GM12878 (cell line): Measurements from ENCODE around the gene LRRC8A. TPM values are rescaled to one million over a fixed set of nuclear protein-coding genes. Genes with fewer than 3 reads are reported as not detected.

Source experiments
- ATAC-seq: fragments of 200-7000 bp; cut with Tn5 transposase; 3 replicates; pipeline ENCODE4 v1.9.1; 2020; ENCODE audit warnings: mild to moderate bottlenecking, moderate library complexity
- BruUV-seq: library from RNA; stranded (reverse); fragments of 400-500 nt; replicated peaks from 2 replicates; lab custom pipeline; 2021; lab: Mats Ljungman, UMichigan
- CTCF ChIA-PET: fragments of 300-600 bp; sonication (Branson Sonifier 250); formaldehyde crosslinking; extraction: SDS; loops from one replicate; lab custom pipeline; 2021; ENCODE audit warnings: inconsistent platforms; lab: Yijun Ruan, JAX
- POLR2A ChIA-PET: fragments of 350-600 bp; formaldehyde crosslinking; extraction: SDS; loops from one replicate; lab custom pipeline; 2021; ENCODE audit warnings: inconsistent platforms; lab: Charles Lee
- RAD21 ChIA-PET: fragments of 300-600 bp; sonication (Branson Sonifier 250); formaldehyde crosslinking; loops from one replicate; lab custom pipeline; 2023; ENCODE audit warnings: antibody characterized with exemption; ENCODE audit not compliant: unreplicated experiment; lab: Charles Lee
- SMC1A ChIA-PET: fragments of 300-600 bp; sonication (Branson Sonifier 250); formaldehyde crosslinking; loops from one replicate; lab custom pipeline; 2023; ENCODE audit not compliant: unreplicated experiment, uncharacterized antibody; lab: Charles Lee
- DNase-seq: peaks from one replicate; pipeline ENCODE4 v3.0.0-alpha.2; 2011; ENCODE audit warnings: low read depth, low spot score
- FAIRE-seq: peaks from 3 replicates; lab custom pipeline; 2011; peaks lifted over from hg19 to GRCh38; lab: Jason Lieb, UNC
- H2AFZ ChIP-seq: 2 replicates; pipeline ENCODE4 v1.6.0; 2011; ENCODE audit warnings: low read depth, low read length, control low read depth; ENCODE audit not compliant: control insufficient read depth
- H3K27ac ChIP-seq: 2 replicates; pipeline ENCODE4 v1.5.1; 2011; ENCODE audit warnings: control low read depth; ENCODE audit not compliant: control insufficient read depth, insufficient read depth
- H3K27me3 ChIP-seq, 2 experiments: replicated peaks in 1 of 2; 2 replicates each; pipeline versions ENCODE4 v1.6.0 to v1.6.1; 2011; ENCODE audit warnings: low read length in 1 of 2; ENCODE audit not compliant: control insufficient read depth in 2 of 2, insufficient read depth in 2 of 2
- H3K36me3 ChIP-seq, 2 experiments: 2 replicates each; pipeline ENCODE4 v1.5.1; 2011; ENCODE audit warnings: low read length in 1 of 2; ENCODE audit not compliant: control insufficient read depth in 2 of 2, insufficient read depth in 2 of 2
- H3K4me1 ChIP-seq: 2 replicates; pipeline ENCODE4 v1.6.1; 2011; ENCODE audit warnings: mild to moderate bottlenecking, low read length, moderate library complexity, mixed read lengths; ENCODE audit not compliant: control insufficient read depth, insufficient read depth
- H3K4me2 ChIP-seq: 2 replicates; pipeline ENCODE4 v1.6.0; 2011; ENCODE audit warnings: control low read depth; ENCODE audit not compliant: control insufficient read depth, insufficient read depth
- H3K4me3 ChIP-seq: fragments of 200-600 bp; sonication (generic); 2 replicates; pipeline ENCODE4 v1.5.1; 2016
- H3K79me2 ChIP-seq: 2 replicates; pipeline ENCODE4 v1.6.0; 2011; ENCODE audit warnings: low read length; ENCODE audit not compliant: control insufficient read depth, insufficient read depth
- H3K9ac ChIP-seq: 2 replicates; pipeline ENCODE4 v1.8.0; 2011; ENCODE audit warnings: low read length, control low read depth, mixed read lengths; ENCODE audit not compliant: control insufficient read depth, insufficient read depth
- H3K9me3 ChIP-seq: replicated peaks from 3 replicates; pipeline ENCODE4 v1.5.1; 2011; ENCODE audit warnings: mild to moderate bottlenecking, low read length; ENCODE audit not compliant: control insufficient read depth, insufficient read depth
- H4K20me1 ChIP-seq: 2 replicates; pipeline ENCODE4 v1.6.0; 2011; ENCODE audit not compliant: control insufficient read depth, insufficient read depth
- BRCA1 ChIP-seq: IDR thresholded peaks from 2 replicates; pipeline ENCODE4 v1.6.1; 2011; ENCODE audit warnings: low read depth, low read length, improper control_type of control experiment
- MTA3 ChIP-seq: IDR thresholded peaks from 2 replicates; pipeline ENCODE4 v1.6.1; 2012; ENCODE audit warnings: low read length, inconsistent platforms, borderline replicate concordance
- RAD51 ChIP-seq: fragments of 450-650 bp; IDR thresholded peaks from 2 replicates; pipeline ENCODE4 v1.6.1; 2016; ENCODE audit warnings: moderate library complexity, mild to moderate bottlenecking, inconsistent platforms
- SUPT20H ChIP-seq: IDR thresholded peaks from 2 replicates; pipeline ENCODE4 v1.6.1; 2011; ENCODE audit warnings: low read depth, mild to moderate bottlenecking, low read length, moderate library complexity, borderline replicate concordance; ENCODE audit not compliant: control insufficient read depth
- WGBS: methylation state at CpG from one replicate; pipeline ENCODE4 v1.1.6; 2016; ENCODE audit warnings: low lambda C conversion rate; ENCODE audit not compliant: insufficient replicate concordance, insufficient coverage; ENCODE audit errors: missing lambda C conversion rate; 5-methylcytosine and 5-hydroxymethylcytosine counted together
- in situ Hi-C: fragments of 300-500 bp; cut with MboI; formaldehyde crosslinking; loops from 9 replicates; pipeline ENCODE4 v1.14.3; 2018; ENCODE audit warnings: mixed read lengths
- intact Hi-C: fragments of 100-400 bp; cut with micrococcal nuclease; formaldehyde crosslinking; loops from one replicate; pipeline ENCODE4 v1.14.2; 2022; ENCODE audit not compliant: unreplicated experiment
- polyA plus RNA-seq, 11 experiments: library from polyadenylated mRNA; depleted of rRNA in 4 of 11; unstranded in 6 of 11; stranded (reverse) in 5 of 11; fragments of >200 nt; fragmentation: Nextera tagmentation in 4 of 11; fragmentation: Illumina TruSeq in 1 of 11; extraction: Ambion mirVana in 4 of 11; extraction: Trizol in 1 of 11; gene quantifications; 1 replicate in 1 of 11; 2 replicates in 10 of 11; pipeline versions ENCODE4 v1.2.1 to v1.2.3, GENCODE V29; 2011 to 2016; ENCODE audit warnings: inconsistent platforms in 2 of 11, missing spikeins in 2 of 11, low read depth in 1 of 11
- total RNA-seq, 4 experiments: library from RNA; depleted of rRNA in 3 of 4; stranded (reverse); fragments of >200 nt in 3 of 4; fragmentation: Illumina TruSeq in 1 of 4; extraction: Trizol in 1 of 4; gene quantifications; 2 replicates each; pipeline versions ENCODE4 v1.2.1 to v1.2.3, GENCODE V29; 2013 to 2021
- TF ChIP-seq, protein P1 (sequence below): fragments of 450-650 bp; formaldehyde crosslinking; IDR thresholded peaks from 2 replicates; pipeline ENCODE4 v1.4.0; 2020; ENCODE audit warnings: mild to moderate bottlenecking, moderate library complexity
- TF ChIP-seq, protein P2 (sequence below): fragments of 450-650 bp; IDR thresholded peaks from 2 replicates; pipeline ENCODE4 v1.6.1; 2017; ENCODE audit warnings: low read depth, mild to moderate bottlenecking, moderate library complexity
- TF ChIP-seq, protein P3 (sequence below): fragments of 450-650 bp; IDR thresholded peaks from 2 replicates; pipeline ENCODE4 v1.6.1; 2016; ENCODE audit warnings: mild to moderate bottlenecking
- TF ChIP-seq, protein P4 (sequence below): IDR thresholded peaks from 2 replicates; pipeline ENCODE4 v1.6.1; 2012; ENCODE audit warnings: low read depth, low read length, improper control_type of control experiment
- TF ChIP-seq, protein P5 (sequence below): fragments of 450-650 bp; IDR thresholded peaks from 2 replicates; pipeline ENCODE4 v1.6.1; 2016; ENCODE audit warnings: mild to moderate bottlenecking

Gene LRRC8A
- total and polyA plus RNA-seq, 10 of the 15 experiments (the other 5 are each of a cell fraction or from before 2014, with no cell fraction given), result 1.6 to 15.9 (median 9.7) TPM

DNA sequence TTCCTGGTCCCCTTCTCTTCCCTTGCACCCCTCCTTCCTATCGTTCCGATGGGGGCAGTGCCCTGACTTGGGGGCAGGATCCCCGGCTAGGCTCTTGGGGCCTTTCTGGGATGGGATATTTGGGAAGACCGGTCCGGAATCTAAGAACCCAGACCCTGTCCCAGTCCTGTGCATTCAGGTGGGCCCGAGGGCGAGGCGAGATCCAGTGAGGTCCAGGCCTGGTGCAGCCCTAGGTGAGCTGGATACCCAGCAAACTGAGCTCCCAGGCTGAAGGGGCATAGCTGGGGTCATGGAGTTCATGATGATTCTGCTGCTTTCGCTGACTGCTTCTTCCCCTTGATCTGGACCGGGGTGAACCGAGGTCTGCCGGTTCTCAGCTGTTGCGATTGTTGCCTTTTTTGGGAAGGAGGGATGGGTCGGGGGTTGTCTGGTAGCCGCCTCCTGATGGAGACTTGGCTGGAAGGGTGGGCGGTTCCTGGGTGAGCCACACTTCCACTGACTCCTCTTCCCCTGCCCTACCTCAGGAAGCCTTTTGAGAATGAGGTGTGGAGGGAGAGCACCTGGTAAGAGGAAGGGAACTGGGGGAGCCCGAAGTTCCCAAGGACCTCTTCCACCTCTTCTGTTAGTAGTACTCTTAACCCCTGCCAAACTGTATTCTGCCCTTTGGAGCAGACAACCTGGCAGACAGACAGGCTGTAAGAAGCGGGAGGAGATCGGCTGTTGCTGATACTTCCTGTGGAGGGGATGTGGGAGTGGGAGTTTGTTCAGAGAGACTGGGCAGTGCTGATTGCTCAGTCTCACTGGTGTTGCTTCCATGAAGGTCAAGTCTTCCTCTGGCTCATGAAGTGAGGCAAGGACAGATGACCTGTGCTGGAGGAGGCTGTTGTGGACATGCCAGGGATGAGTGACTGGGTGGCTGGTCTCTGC lies 1.0 kb downstream of the LRRC8A start:
- Histone ChIP-seq H3K27me3 (no peaks in the 10 kb centered on the region), H3K27ac (peak overlapping the region; percentile 86), H3K4me3 (peak overlapping the region; percentile 100), H3K4me1 (no peaks in the 10 kb centered on the region), H2AFZ (peak overlapping the region; percentile 82), H4K20me1 (no peaks in the 10 kb centered on the region), H3K79me2 (peaks cover 44% of the 10 kb centered on the region), H3K9me3 (no peaks in the 10 kb centered on the region), H3K9ac (peak overlapping the region; percentile 98), H3K4me2 (peak overlapping the region; percentile 81), H3K36me3 (peaks cover 0 to 6% of the 10 kb centered on the region in 2 experiments; a peak in 3 of 4 replicates)
- no TSS peak for BruUV-seq
- no peak for FAIRE-seq
- ATAC-seq, result 0 out of 3 replicates have a peak, but pooled peaks have one; percentile 3
- ChIA-PET SMC1A (interaction anchor here (0.7 kb wide), 1 partner anchor 16 kb away, joined by 5 read pairs; no protein-coding TSS in a partner anchor), CTCF (interaction anchor here (0.7 to 3.3 kb wide), 2 partner anchors 18 to 45 kb away, joined by 3 to 15 read pairs; no protein-coding TSS in a partner anchor), POLR2A (no interaction called here), RAD21 (interaction anchor here (0.6 kb wide), 1 partner anchor 257 kb away, joined by 3 read pairs; no protein-coding TSS in a partner anchor)
- no peak for DNase-seq
- intact Hi-C loops, result loop anchor here (5.0 kb wide), 1 partner anchor 44 kb away; no protein-coding TSS in a partner anchor
- WGBS, result under 1% methylated on average over 19 of the region's 19 CpGs
- TF ChIP-seq, protein P1, sequence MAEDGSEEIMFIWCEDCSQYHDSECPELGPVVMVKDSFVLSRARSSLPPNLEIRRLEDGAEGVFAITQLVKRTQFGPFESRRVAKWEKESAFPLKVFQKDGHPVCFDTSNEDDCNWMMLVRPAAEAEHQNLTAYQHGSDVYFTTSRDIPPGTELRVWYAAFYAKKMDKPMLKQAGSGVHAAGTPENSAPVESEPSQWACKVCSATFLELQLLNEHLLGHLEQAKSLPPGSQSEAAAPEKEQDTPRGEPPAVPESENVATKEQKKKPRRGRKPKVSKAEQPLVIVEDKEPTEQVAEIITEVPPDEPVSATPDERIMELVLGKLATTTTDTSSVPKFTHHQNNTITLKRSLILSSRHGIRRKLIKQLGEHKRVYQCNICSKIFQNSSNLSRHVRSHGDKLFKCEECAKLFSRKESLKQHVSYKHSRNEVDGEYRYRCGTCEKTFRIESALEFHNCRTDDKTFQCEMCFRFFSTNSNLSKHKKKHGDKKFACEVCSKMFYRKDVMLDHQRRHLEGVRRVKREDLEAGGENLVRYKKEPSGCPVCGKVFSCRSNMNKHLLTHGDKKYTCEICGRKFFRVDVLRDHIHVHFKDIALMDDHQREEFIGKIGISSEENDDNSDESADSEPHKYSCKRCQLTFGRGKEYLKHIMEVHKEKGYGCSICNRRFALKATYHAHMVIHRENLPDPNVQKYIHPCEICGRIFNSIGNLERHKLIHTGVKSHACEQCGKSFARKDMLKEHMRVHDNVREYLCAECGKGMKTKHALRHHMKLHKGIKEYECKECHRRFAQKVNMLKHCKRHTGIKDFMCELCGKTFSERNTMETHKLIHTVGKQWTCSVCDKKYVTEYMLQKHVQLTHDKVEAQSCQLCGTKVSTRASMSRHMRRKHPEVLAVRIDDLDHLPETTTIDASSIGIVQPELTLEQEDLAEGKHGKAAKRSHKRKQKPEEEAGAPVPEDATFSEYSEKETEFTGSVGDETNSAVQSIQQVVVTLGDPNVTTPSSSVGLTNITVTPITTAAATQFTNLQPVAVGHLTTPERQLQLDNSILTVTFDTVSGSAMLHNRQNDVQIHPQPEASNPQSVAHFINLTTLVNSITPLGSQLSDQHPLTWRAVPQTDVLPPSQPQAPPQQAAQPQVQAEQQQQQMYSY (CRISPR knock-in tag), result no peak
- TF ChIP-seq MTA3 (no peak), SUPT20H (no peak), BRCA1 (no peak), RAD51 (no peak)
- TF ChIP-seq, protein P2, sequence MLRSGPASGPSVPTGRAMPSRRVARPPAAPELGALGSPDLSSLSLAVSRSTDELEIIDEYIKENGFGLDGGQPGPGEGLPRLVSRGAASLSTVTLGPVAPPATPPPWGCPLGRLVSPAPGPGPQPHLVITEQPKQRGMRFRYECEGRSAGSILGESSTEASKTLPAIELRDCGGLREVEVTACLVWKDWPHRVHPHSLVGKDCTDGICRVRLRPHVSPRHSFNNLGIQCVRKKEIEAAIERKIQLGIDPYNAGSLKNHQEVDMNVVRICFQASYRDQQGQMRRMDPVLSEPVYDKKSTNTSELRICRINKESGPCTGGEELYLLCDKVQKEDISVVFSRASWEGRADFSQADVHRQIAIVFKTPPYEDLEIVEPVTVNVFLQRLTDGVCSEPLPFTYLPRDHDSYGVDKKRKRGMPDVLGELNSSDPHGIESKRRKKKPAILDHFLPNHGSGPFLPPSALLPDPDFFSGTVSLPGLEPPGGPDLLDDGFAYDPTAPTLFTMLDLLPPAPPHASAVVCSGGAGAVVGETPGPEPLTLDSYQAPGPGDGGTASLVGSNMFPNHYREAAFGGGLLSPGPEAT, result peak; percentile 28
- TF ChIP-seq, protein P3, sequence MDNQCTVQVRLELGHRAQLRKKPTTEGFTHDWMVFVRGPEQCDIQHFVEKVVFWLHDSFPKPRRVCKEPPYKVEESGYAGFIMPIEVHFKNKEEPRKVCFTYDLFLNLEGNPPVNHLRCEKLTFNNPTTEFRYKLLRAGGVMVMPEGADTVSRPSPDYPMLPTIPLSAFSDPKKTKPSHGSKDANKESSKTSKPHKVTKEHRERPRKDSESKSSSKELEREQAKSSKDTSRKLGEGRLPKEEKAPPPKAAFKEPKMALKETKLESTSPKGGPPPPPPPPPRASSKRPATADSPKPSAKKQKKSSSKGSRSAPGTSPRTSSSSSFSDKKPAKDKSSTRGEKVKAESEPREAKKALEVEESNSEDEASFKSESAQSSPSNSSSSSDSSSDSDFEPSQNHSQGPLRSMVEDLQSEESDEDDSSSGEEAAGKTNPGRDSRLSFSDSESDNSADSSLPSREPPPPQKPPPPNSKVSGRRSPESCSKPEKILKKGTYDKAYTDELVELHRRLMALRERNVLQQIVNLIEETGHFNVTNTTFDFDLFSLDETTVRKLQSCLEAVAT, result 0 out of 2 replicates have a peak, but pooled peaks have one; percentile 11
- TF ChIP-seq, protein P4, sequence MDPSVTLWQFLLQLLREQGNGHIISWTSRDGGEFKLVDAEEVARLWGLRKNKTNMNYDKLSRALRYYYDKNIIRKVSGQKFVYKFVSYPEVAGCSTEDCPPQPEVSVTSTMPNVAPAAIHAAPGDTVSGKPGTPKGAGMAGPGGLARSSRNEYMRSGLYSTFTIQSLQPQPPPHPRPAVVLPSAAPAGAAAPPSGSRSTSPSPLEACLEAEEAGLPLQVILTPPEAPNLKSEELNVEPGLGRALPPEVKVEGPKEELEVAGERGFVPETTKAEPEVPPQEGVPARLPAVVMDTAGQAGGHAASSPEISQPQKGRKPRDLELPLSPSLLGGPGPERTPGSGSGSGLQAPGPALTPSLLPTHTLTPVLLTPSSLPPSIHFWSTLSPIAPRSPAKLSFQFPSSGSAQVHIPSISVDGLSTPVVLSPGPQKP, result 0 out of 2 replicates have a peak, but pooled peaks have one; percentile 8
- TF ChIP-seq, protein P5, sequence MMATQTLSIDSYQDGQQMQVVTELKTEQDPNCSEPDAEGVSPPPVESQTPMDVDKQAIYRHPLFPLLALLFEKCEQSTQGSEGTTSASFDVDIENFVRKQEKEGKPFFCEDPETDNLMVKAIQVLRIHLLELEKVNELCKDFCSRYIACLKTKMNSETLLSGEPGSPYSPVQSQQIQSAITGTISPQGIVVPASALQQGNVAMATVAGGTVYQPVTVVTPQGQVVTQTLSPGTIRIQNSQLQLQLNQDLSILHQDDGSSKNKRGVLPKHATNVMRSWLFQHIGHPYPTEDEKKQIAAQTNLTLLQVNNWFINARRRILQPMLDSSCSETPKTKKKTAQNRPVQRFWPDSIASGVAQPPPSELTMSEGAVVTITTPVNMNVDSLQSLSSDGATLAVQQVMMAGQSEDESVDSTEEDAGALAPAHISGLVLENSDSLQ, result no peak
- in situ Hi-C loops, result no loop called here
